ENCODE measurements around the gene TAPBPL. TPM values are rescaled to one million over a fixed set of nuclear protein-coding genes. Genes with fewer than 3 reads are reported as not detected.

The TAPBPL gene
- total and polyA plus RNA-seq, 7 donors = 14.4 to 36.0 (median 26.7) TPM

DNA sequence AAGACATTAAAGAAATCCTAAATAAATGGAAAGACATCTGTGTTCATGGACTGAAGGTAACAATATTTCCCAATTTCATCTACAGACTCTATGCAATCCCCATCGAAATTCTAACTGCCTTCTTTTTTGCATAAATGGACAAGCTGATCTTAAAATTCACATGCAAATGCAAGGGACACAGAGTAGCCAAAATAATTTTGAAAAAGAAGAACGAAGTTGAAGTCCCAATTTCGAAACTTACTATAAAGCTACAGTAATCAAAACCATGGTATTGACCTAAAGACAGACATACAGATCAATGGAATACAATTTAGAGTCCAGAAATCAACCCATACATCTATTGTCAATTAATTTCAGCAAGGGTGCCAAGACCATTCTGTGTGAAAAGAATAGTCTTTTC lies 23.5 kb upstream of the TAPBPL start:
- Histone ChIP-seq H3K4me1 (peaks cover 0 to 24% (median 22%) of the 10 kb centered on the region in 4 donors), H3K36me3 (no peaks in the 10 kb centered on the region), H3K9me3 (no peaks in the 10 kb centered on the region), H3K4me3 (no peak overlapping the region), H3K27ac (no peak overlapping the region), H3K27me3 (no peaks in the 10 kb centered on the region)
- intact Hi-C loops (cut with DNase I) = no loop called here
- TF ChIP-seq POLR2AphosphoS5 (IDR thresholded peaks at IDR 0.05) (no peak), EP300 (IDR thresholded peaks at IDR 0.05) (no peak), POLR2A (IDR thresholded peaks at IDR 0.05) (no peak)
- TF ChIP-seq, protein P1, sequence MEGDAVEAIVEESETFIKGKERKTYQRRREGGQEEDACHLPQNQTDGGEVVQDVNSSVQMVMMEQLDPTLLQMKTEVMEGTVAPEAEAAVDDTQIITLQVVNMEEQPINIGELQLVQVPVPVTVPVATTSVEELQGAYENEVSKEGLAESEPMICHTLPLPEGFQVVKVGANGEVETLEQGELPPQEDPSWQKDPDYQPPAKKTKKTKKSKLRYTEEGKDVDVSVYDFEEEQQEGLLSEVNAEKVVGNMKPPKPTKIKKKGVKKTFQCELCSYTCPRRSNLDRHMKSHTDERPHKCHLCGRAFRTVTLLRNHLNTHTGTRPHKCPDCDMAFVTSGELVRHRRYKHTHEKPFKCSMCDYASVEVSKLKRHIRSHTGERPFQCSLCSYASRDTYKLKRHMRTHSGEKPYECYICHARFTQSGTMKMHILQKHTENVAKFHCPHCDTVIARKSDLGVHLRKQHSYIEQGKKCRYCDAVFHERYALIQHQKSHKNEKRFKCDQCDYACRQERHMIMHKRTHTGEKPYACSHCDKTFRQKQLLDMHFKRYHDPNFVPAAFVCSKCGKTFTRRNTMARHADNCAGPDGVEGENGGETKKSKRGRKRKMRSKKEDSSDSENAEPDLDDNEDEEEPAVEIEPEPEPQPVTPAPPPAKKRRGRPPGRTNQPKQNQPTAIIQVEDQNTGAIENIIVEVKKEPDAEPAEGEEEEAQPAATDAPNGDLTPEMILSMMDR (IDR thresholded peaks at IDR 0.05) = no peak
- 84 to 86% methylated on average over 3 of the region's 3 CpGs for WGBS, 2 donors
- DNase-seq = no peak

DNA sequence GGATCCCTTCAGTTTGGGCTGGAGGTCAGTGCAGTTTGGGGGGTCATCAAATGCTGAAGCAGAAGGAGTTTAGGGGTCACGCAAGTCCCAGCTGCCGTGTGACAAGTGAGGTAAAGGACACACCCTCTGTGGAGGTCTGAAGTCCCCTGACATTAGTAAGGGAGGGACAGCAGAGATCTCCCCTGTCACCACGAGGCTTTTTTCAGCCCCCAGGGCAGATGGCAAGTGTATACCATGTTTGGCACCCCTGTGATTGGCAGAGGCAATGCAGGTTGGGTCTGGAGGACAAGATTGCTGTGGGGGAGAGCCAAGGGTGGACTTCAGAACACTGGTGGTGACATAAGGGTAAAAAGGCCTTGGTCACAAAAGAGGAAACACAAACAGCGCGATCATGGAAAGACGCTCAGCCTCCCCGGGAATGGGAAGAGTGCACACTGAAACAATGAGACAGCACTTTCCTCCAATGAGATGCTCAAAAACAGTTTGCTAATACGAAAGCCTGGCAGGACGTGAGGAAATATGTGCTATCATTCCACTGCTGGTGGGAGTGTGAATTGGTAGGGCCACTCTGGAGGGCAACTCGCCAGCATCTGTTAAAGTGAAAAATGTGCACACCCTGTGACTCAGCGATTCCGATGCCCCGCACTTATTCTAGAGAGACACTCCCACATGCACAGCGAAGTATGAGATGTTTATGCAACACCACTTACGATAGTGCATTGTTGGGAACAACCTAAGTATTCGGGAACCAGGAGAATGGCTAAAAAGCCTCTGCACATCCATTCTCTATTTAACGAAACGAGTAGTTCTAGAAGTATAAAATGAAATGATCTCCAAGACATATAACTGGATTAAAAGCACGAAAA lies 21.5 kb upstream of the TAPBPL start:
- 17 to 34% methylated on average over 19 of the region's 19 CpGs for WGBS, 2 donors
- no peaks in the 10 kb centered on the region for H3K27me3 ChIP-seq
- H3K36me3 ChIP-seq = no peaks in the 10 kb centered on the region
- H3K27ac ChIP-seq = peak overlapping the region; percentile 83 to 90 (median 86)
- no peaks in the 10 kb centered on the region for H3K9me3 ChIP-seq
- peak; percentile 96 for DNase-seq
- intact Hi-C loops (cut with DNase I) = loop anchor here (2.0 kb wide), 2 partner anchors 20 to 90 kb away; no protein-coding TSS in a partner anchor
- TF ChIP-seq, protein P1 (IDR thresholded peaks at IDR 0.05) = no peak
- TF ChIP-seq POLR2A (IDR thresholded peaks at IDR 0.05) = no peak
- peak; percentile 31 to 83 (median 69) for TF ChIP-seq POLR2AphosphoS5 (IDR thresholded peaks at IDR 0.05)
- TF ChIP-seq EP300 (IDR thresholded peaks at IDR 0.05) = peak in 1 of 4 donors; percentile 58
- H3K4me1 ChIP-seq = peaks cover 0 to 19% (median 14%) of the 10 kb centered on the region in 4 donors
- H3K4me3 ChIP-seq = peak overlapping the region in 3 of 4 donors; percentile 31 to 43 (median 41)

DNA sequence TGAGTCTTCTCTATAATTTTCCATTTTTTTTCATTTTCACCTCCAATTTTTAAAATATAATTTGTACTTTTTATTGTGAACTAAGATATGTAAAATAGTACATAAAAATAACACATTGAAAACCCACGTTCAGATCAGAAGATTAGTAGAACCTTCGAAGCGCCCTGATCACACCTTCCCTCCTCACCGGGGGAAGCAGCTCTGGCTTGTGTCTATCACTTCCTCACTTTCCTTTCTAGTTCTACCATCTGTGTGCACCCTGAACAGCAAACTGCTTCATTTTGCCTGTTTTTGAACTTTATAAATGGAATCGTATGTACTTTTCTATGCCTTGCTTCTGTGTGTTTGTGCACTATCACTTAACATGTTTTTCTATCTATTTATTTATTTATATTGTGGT lies 18.9 kb upstream of the TAPBPL start:
- DNase-seq = no peak
- 62 to 92% methylated on average over 5 of the region's 5 CpGs for WGBS, 2 donors

DNA sequence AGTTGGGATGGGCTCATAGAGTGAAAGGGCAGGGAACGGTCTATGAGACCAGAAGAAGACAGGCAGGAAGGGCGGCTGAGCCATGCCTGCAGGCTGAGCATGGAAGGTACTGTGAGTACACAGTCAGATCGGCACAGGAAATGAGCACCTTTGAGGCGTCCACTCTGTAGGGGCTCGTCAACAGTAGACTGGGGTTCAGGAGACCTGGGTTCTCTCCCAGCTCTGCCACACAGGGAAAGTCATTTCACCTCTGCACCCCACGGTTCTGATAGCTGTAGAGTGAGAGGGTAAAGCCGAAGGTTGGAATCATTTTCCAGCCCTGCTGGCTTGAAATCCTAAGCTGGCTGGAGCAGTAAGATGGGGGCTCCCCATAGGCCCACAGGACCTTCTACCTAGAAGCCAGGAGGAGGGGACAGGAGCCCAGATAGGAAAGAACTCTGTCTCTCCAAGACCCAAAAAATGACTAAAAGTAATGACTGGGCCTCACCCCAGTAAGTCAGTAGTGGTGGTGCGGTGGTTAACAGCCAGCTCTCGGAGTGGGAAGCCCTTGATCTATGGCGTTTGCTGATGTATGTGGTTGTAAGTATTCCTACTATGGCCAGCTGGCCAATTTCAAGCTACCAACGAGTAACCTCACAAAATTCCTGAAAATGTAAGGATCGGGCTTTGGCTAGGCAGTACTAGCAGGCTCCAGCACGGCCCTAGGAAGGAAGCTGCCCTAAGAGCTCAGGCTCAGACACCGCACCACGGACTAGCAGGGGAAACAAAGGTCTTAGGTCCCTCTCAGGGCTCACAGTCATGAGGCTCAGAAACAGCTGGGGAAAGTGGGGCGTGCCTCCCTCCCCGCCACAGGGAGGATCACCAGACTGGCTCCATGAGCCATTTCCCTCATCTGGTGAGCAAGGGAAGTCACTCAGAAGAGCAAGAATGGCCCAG lies 17.4 kb upstream of the TAPBPL start:
- DNase-seq = peak; percentile 49
- TF ChIP-seq POLR2A (IDR thresholded peaks at IDR 0.05) (no peak), EP300 (IDR thresholded peaks at IDR 0.05) (no peak), POLR2AphosphoS5 (IDR thresholded peaks at IDR 0.05) (no peak)
- TF ChIP-seq, protein P1 (IDR thresholded peaks at IDR 0.05) = no peak
- WGBS, 2 donors = 80 to 89% methylated on average over 17 of the region's 17 CpGs

More for the DNA sequence above, 18.9 kb upstream of the TAPBPL start:
- Histone ChIP-seq H3K4me3 (no peak overlapping the region), H3K9me3 (no peaks in the 10 kb centered on the region), H3K4me1 (peaks cover 0 to 19% (median 14%) of the 10 kb centered on the region in 4 donors), H3K27ac (no peak overlapping the region), H3K36me3 (no peaks in the 10 kb centered on the region), H3K27me3 (no peaks in the 10 kb centered on the region)
- intact Hi-C loops (cut with DNase I) = no loop called here
- TF ChIP-seq EP300 (IDR thresholded peaks at IDR 0.05) (no peak), POLR2A (IDR thresholded peaks at IDR 0.05) (no peak), POLR2AphosphoS5 (IDR thresholded peaks at IDR 0.05) (no peak)
- TF ChIP-seq, protein P1 (IDR thresholded peaks at IDR 0.05) = no peak

More for the DNA sequence above, 17.4 kb upstream of the TAPBPL start:
- peaks cover 0 to 19% (median 14%) of the 10 kb centered on the region in 4 donors for H3K4me1 ChIP-seq
- H3K9me3 ChIP-seq = no peaks in the 10 kb centered on the region
- no peaks in the 10 kb centered on the region for H3K27me3 ChIP-seq
- intact Hi-C loops (cut with DNase I) = no loop called here
- peaks cover 0 to 3% (median 0%) of the 10 kb centered on the region in 4 donors for H3K36me3 ChIP-seq
- no peak overlapping the region for H3K27ac ChIP-seq
- no peak overlapping the region for H3K4me3 ChIP-seq

All from sigmoid colon (tissue), 7 donors.